ENCODE results near the gene SHISA9.

DNA sequence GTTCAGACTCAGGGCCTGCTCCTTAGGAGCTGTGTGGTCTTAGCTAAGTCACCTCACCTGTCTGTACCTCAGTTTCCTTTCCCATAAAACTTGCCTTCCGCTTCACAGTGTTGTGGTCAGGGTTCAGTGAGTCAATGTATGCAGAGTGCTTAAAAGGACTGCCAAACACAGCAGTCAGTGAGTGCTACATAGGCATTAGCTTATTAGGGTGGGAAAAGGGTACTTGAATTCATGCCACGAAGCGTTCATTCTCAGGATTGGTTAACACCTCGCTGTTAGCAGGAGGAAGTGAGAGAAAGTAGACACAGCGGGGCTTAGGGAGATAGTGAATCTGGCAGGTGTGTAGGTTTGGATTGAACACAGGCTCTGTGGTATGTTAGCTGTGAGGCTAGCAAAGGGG, 155.2 kb downstream of the SHISA9 start:
- TF ChIP-seq, protein P1, sequence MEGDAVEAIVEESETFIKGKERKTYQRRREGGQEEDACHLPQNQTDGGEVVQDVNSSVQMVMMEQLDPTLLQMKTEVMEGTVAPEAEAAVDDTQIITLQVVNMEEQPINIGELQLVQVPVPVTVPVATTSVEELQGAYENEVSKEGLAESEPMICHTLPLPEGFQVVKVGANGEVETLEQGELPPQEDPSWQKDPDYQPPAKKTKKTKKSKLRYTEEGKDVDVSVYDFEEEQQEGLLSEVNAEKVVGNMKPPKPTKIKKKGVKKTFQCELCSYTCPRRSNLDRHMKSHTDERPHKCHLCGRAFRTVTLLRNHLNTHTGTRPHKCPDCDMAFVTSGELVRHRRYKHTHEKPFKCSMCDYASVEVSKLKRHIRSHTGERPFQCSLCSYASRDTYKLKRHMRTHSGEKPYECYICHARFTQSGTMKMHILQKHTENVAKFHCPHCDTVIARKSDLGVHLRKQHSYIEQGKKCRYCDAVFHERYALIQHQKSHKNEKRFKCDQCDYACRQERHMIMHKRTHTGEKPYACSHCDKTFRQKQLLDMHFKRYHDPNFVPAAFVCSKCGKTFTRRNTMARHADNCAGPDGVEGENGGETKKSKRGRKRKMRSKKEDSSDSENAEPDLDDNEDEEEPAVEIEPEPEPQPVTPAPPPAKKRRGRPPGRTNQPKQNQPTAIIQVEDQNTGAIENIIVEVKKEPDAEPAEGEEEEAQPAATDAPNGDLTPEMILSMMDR (IDR thresholded peaks at IDR 0.05; ENCODE audit: low read depth, low read length) = no peak
- TF ChIP-seq EZH2phosphoT487 (IDR thresholded peaks at IDR 0.05; ENCODE audit: low read depth) = no peak
